Nephron progenitor cell (in vitro differentiated cells): Measurements from ENCODE around the gene RUNX1.

Experiments used
- DNase-seq: peaks from one replicate; pipeline ENCODE4 v3.0.0; 2021
- H3K27ac Mint-ChIP-seq: 2 replicates; pipeline ENCODE4 v1.8.0; 2021; ENCODE audit warnings: mild to moderate bottlenecking, moderate library complexity, mixed read lengths
- H3K27me3 Mint-ChIP-seq: 2 replicates; pipeline ENCODE4 v1.8.0; 2021; ENCODE audit warnings: mild to moderate bottlenecking, low read depth, mixed read lengths; ENCODE audit not compliant: poor library complexity
- H3K36me3 Mint-ChIP-seq: 2 replicates; pipeline ENCODE4 v1.8.0; 2021; ENCODE audit warnings: low read depth, mixed read lengths
- H3K4me1 Mint-ChIP-seq: 2 replicates; pipeline ENCODE4 v1.8.0; 2021; ENCODE audit warnings: mixed read lengths
- H3K4me3 Mint-ChIP-seq: 2 replicates; pipeline ENCODE4 v1.8.0; 2021; ENCODE audit warnings: mild to moderate bottlenecking, moderate library complexity, mixed read lengths
- H3K9me3 Mint-ChIP-seq: 2 replicates; pipeline ENCODE4 v1.8.0; 2021; ENCODE audit warnings: mild to moderate bottlenecking, moderate library complexity, mixed read lengths
- TF ChIP-seq, protein P1 (sequence below): fragments of 200-600 bp; sonication (generic); IDR thresholded peaks from 2 replicates; pipeline ENCODE4 v1.5.0; 2021; ENCODE audit warnings: antibody characterized with exemption

Gene RUNX1

DNA sequence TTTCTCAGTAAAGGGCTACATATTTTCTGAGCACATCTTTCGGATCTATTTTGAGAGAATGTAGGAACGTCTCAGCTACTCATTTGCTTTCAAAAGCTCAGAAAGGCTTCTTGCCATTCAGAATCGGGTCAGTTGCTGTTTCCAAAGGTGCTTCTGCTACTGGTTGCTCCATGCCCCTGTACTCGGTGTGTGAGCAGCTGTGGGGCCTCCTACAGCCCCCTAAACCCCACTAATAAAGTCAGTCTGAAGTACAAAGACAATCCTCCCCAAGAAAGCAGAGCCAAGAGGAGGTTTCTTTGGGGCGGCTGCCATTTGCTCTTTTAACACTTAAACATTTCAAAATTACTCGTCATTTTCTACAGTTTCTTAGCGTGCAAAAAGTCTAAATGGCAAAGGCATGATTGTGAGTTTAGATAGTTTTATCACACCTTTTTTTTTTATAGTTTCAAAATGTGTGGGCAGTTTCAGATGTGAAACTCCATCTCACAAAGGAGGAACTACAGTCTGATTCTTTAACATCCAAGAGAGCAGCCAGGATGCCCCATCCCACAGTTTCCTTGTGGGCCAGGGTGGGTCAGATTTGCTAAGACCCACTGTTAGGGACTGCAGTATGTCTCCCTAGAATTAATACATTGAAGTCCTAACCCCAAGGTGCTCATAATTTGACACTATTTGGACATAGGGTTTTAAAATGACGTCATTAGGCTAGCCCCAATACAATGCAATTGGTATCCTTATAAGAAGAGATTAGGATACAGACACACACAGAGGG lies 4.1 kb downstream of the RUNX1 start:
- TF ChIP-seq, protein P1, sequence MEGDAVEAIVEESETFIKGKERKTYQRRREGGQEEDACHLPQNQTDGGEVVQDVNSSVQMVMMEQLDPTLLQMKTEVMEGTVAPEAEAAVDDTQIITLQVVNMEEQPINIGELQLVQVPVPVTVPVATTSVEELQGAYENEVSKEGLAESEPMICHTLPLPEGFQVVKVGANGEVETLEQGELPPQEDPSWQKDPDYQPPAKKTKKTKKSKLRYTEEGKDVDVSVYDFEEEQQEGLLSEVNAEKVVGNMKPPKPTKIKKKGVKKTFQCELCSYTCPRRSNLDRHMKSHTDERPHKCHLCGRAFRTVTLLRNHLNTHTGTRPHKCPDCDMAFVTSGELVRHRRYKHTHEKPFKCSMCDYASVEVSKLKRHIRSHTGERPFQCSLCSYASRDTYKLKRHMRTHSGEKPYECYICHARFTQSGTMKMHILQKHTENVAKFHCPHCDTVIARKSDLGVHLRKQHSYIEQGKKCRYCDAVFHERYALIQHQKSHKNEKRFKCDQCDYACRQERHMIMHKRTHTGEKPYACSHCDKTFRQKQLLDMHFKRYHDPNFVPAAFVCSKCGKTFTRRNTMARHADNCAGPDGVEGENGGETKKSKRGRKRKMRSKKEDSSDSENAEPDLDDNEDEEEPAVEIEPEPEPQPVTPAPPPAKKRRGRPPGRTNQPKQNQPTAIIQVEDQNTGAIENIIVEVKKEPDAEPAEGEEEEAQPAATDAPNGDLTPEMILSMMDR, result no peak
- no peak for DNase-seq
- H3K36me3 Mint-ChIP-seq, result no peaks in the 10 kb centered on the region
- no peak overlapping the region for H3K4me3 Mint-ChIP-seq
- peaks cover 6% of the 10 kb centered on the region for H3K9me3 Mint-ChIP-seq
- H3K27ac Mint-ChIP-seq, result no peak overlapping the region
- H3K4me1 Mint-ChIP-seq, result peaks cover 59% of the 10 kb centered on the region
- H3K27me3 Mint-ChIP-seq, result peaks cover 24% of the 10 kb centered on the region

DNA sequence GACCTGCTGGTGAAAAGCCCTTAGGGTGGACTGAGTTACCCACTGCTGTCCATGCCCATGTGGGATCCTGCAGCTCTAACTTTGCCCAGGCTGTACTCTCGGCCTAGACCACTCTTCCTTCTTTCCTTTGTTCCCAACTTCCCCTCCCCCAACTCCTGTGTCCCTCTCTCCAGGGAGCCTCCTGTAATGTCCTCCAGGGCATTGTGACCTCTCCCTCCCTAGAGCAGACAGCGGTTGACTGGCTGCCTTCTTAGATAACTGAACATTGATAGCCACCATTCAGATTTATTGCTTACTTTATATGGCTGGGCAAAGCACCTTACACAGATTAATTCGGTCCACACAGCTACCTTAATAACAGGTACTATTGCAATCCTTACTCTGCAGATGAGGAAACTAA lies 5.0 kb downstream of the RUNX1 start:
- H3K36me3 Mint-ChIP-seq, result no peaks in the 10 kb centered on the region

DNA sequence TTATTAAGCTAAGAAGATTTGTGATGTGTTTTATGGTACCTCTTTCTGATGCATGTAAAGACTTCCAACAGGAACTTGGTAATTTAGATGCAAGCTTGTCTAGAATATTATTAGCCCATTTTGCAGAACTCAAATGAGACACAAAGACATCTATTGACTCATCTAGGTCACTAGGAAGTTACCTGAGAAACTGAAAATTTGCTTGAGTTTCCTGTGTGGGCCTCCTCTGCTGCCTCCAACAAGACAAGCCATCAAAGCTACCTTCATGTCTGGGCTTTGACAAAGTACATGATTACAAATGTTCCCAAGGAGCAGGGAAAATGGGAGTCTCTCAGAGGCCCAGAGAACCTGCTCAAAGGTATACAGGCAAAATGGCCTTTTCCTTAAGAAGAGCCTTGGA lies 5.6 kb downstream of the RUNX1 start:
- Mint-ChIP-seq H3K27me3 (peaks cover 20% of the 10 kb centered on the region), H3K4me3 (no peak overlapping the region), H3K9me3 (peaks cover 6% of the 10 kb centered on the region), H3K27ac (no peak overlapping the region), H3K36me3 (no peaks in the 10 kb centered on the region), H3K4me1 (peaks cover 50% of the 10 kb centered on the region)
- TF ChIP-seq, protein P1, result no peak
- no peak for DNase-seq

More for the DNA sequence above, 5.0 kb downstream of the RUNX1 start:
- peaks cover 6% of the 10 kb centered on the region for H3K9me3 Mint-ChIP-seq
- no peak for DNase-seq
- H3K27me3 Mint-ChIP-seq, result peaks cover 21% of the 10 kb centered on the region
- H3K27ac Mint-ChIP-seq, result peak overlapping the region; percentile 38
- H3K4me3 Mint-ChIP-seq, result no peak overlapping the region
- H3K4me1 Mint-ChIP-seq, result peaks cover 52% of the 10 kb centered on the region
- TF ChIP-seq, protein P1, result no peak

DNA sequence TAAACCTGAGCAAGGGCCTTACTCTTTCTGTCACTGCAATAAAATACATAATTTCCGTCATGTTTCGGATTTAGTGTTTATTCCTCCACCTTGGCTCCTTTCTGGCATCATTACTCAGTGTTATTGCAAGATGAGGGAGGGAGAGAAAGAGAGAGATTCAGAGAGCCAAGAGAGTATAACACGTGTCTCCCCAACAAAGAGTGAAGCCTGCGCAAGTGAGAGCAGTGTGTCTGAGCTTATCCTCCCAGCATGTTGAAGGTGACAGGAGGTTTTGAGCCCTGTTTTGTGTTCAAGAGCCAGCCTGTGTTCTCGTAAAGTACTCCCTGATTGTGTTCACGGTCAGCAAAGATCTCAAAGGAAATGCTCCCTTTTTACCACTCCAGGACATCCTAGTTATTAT lies 6.3 kb downstream of the RUNX1 start:
- no peak for DNase-seq
- Mint-ChIP-seq H3K27ac (no peak overlapping the region), H3K36me3 (no peaks in the 10 kb centered on the region), H3K4me3 (no peak overlapping the region), H3K27me3 (peaks cover 16% of the 10 kb centered on the region), H3K9me3 (peaks cover 6% of the 10 kb centered on the region), H3K4me1 (peaks cover 43% of the 10 kb centered on the region)
- TF ChIP-seq, protein P1, result no peak

DNA sequence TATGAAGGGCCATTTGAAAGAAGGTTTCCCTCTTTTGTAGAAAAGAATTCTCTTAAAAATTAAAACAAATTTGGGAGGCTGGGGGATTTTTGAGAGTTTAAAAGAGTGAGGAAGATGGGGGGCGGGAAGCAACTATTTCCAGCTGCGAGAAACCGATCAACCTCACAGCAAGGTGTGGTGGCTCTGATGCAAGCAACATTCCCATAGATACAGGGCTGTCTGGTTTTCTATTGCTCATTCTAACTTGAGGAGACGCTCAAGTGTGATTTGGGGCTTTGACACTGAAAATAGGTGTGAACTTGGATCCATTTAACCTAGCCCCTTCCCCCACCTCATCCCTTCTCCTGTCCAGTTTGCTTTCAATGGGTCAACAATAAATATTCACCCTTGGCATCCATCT lies 7.2 kb downstream of the RUNX1 start:
- Mint-ChIP-seq H3K36me3 (no peaks in the 10 kb centered on the region), H3K27ac (no peak overlapping the region), H3K9me3 (peaks cover 6% of the 10 kb centered on the region), H3K4me3 (no peak overlapping the region), H3K4me1 (peaks cover 34% of the 10 kb centered on the region), H3K27me3 (peaks cover 13% of the 10 kb centered on the region)
- no peak for DNase-seq
- TF ChIP-seq, protein P1, result no peak

DNA sequence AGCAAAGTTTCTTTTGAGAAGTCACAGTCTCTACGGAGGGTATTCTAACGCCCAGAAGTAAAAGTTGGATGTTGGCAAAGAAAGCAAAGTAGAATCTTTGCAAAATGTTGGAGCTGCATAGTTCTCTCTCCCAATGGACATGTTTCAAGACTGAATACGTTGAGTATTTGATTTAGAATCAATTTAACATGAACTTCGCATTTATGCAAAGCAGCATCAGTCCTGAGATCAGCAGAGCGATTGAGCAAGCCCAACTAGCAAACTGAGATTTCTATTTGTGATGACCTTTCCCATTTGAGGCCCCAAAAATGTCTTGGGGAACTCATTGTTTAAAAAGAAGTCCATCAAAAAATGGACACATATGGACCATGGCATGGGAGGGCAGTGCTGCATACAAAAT lies 8.0 kb downstream of the RUNX1 start:
- DNase-seq, result no peak
- Mint-ChIP-seq H3K4me1 (peaks cover 26% of the 10 kb centered on the region), H3K36me3 (no peaks in the 10 kb centered on the region), H3K27ac (no peak overlapping the region), H3K27me3 (peaks cover 8% of the 10 kb centered on the region), H3K9me3 (peaks cover 5% of the 10 kb centered on the region), H3K4me3 (no peak overlapping the region)
- TF ChIP-seq, protein P1, result no peak
